GM10266 (cell line): Measurements from ENCODE around the gene PAPSS1.

Experiments used
- DNase-seq: peaks from one replicate; pipeline ENCODE4 v3.0.0; 2012; ENCODE audit errors: extremely low spot score
- CTCF ChIP-seq: IDR thresholded peaks from 2 replicates; pipeline ENCODE4 v1.5.1; 2012; ENCODE audit warnings: mild to moderate bottlenecking, low read depth; ENCODE audit not compliant: control insufficient read depth, insufficient read depth; ENCODE audit errors: missing control alignments

Gene PAPSS1

GRCh38 chr4:107747748-107748486 lies 27.9 kb upstream of the PAPSS1 start:
- no peak for DNase-seq
- TF ChIP-seq CTCF, result no peak

- TF ChIP-seq CTCF, result no peak
- no peak for DNase-seq
Observed at GRCh38 chr4:107746161-107746560, 26.1 kb upstream of the PAPSS1 start.

- no peak for DNase-seq
- TF ChIP-seq CTCF, result no peak
Observed at GRCh38 chr4:107744532-107744931, 24.5 kb upstream of the PAPSS1 start.

- DNase-seq, result no peak
- no peak for TF ChIP-seq CTCF
Observed at GRCh38 chr4:107743532-107743931, 23.5 kb upstream of the PAPSS1 start.

GRCh38 chr4:107742791-107743190 lies 22.8 kb upstream of the PAPSS1 start:
- TF ChIP-seq CTCF, result no peak
- DNase-seq, result no peak

- TF ChIP-seq CTCF, result no peak
- no peak for DNase-seq
Observed at GRCh38 chr4:107742196-107742595, 22.2 kb upstream of the PAPSS1 start.

GRCh38 chr4:107740950-107741701 lies 21.1 kb upstream of the PAPSS1 start:
- TF ChIP-seq CTCF, result no peak
- no peak for DNase-seq
